COR-L47 (cell line): ENCODE measurements around the gene ZMAT5.

Experiments used
- DNase-seq: peaks from one replicate; lab custom pipeline; 2025; lab: John Stamatoyannopoulos, UW

ZMAT5 gene

GRCh38 chr22:29729161-29729560, 37.6 kb downstream of the ZMAT5 start:
- no peak for DNase-seq

GRCh38 chr22:29727131-29727523, 39.7 kb downstream of the ZMAT5 start:
- DNase-seq = no peak

- DNase-seq = no peak
Measured at GRCh38 chr22:29726512-29727130, 40.2 kb downstream of the ZMAT5 start.

DNA sequence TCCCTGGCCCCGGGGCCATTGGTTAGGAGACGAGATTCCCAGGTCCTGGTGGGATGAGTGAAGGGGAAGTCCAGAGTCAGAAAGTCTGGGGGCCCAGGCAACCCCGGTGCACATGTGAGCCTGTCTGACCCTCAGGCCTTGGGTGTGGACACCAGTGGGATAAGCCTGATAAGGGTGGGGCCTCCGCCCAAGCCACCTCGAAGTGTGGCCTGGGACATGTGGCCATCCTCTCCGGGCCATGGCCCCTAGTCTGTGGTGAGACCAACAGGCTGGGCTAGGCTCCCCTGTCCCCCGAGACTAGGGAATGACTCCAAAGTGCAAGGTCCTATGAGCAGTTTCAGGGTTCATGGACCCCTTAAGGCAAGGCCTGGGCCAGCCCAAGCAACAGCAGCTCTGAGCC, 40.7 kb downstream of the ZMAT5 start:
- no peak for DNase-seq

DNA sequence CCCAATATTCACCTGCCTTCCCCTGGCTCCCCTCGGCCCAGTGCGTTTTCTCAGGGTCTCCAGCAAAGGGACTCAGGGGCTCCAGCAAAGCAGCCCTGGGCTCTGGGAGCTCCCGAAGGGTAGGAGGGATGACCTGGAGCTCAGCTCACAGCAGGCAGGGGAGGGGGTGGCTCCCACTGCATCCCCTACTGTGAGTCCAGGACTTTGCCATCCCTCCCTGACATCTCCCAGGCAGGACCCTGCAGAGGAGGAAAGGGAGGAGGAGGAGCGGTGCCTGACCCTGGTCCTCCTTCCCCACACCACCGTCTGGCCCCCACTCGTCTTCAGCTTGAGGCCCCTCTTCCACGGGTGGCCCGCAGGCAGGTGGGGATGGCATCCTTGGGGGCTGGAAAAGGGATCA, 42.0 kb downstream of the ZMAT5 start:
- no peak for DNase-seq

DNA sequence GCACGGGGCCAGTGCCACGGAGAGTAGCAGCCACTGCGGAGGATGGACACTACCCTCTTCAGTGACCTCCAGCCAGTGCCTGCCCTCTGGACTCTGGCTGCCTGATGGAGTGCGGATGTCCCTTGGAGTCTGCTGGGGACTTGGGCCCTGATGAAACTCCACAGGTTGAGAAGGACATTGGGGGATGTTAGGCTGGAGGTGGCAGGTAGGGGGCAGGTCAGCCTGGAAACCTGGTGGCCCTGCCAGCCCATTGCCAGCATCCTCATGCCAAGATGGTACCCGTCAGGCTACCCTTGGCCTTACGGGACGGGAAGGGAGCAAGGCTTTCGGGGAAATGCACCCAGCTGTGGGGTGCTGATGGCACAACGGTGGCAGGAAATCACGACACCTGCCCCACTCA, 43.0 kb downstream of the ZMAT5 start:
- no peak for DNase-seq

- no peak for DNase-seq
Measured at GRCh38 chr22:29722587-29722986, 44.2 kb downstream of the ZMAT5 start.

DNA sequence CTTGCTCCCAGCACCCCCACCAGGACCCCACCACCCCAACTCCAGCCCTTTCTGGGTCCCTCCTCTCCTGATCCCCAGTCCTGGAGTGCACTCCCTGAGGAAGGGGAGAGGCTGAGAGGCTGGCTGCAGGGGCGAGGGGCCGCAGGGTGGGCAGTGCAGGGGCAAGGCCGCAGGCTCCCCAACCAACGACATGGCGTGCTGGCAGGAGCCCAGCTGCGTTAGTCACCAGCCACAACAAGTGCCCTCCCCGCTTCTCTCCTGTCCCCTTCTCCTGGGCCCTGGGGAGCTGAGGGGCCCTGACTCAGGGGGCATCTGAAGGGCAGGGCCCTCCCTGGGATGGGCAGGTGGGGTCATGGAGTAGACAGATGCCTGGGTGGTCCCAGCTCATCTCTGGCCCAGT, 44.7 kb downstream of the ZMAT5 start:
- no peak for DNase-seq

GRCh38 chr22:29720811-29721323, 45.9 kb downstream of the ZMAT5 start:
- no peak for DNase-seq

GRCh38 chr22:29719899-29720645, 46.7 kb downstream of the ZMAT5 start, which contains the start of gene CABP7:
Gene CABP7 (plus strand): TSS chr22:29720003. CDS start chr22:29720425, 422 bp downstream.
- no peak for DNase-seq

DNA sequence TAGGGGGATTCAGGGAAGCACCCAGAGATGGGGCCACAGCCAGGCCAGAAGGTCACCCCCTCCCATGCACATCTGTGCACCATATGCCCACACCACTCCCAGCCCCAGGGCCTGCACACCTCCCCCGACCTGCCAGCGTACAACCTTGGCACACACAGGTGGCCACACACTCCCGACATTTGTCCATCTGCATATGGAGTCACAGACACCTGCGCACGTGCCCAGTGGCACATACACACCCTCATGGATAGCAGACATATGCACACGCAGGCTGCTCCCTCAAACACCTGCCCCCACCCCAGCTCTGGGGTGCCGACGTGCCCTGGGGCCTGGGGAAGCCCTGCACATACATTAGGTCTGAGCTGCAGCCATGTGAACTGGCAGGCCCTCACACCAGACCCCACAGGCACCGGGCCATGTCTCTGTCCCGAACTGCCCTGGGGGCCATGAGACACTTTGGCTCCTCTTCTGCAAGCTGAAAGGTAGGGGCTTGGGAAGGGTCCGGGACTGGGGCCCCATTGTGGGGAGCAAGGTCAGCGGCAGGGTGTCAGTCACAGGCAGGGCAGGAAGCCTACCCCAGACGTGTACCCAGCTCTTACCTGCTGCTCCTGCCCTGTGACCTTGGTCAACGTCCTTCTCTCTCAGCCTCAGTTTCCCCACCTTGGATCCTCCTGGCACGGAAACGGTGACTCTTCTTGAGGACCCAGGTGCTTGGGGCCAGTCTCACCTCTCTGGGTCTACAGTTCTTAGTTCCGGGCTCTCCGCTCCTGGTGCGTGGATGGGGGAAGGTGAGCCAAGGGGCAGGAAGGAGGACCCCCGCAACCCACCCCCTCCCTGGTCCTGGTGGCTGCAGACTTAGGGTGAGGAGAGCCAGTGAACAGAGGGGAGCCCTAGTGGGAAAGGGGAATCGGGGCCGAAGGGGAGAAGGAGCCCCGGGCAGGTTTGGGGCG, 47.6 kb downstream of the ZMAT5 start:
- DNase-seq = no peak

DNA sequence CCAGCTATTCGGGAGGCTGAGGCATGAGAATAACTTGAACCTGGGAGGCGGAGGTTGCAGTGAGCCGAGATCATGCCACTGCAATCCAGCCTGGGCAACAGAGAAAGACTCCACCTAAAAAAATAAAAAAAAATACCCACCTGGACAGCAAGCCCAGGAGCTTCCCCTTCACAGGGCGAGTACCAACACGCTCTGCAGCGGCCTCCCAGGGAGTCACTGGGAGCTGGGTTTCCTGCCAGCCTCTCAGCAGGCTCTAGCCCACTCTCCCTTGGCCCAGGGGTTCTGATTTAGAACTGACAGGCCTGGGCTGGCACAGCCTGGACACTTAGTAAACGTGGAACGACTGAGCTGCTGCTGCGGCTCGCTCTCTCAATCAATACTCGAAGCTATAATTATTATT, 49.0 kb downstream of the ZMAT5 start:
- peak; percentile 90 for DNase-seq

GRCh38 chr22:29716814-29717545, 49.8 kb downstream of the ZMAT5 start:
- DNase-seq = no peak

- DNase-seq = no peak
Measured at GRCh38 chr22:29715705-29716104, 51.1 kb downstream of the ZMAT5 start.

DNA sequence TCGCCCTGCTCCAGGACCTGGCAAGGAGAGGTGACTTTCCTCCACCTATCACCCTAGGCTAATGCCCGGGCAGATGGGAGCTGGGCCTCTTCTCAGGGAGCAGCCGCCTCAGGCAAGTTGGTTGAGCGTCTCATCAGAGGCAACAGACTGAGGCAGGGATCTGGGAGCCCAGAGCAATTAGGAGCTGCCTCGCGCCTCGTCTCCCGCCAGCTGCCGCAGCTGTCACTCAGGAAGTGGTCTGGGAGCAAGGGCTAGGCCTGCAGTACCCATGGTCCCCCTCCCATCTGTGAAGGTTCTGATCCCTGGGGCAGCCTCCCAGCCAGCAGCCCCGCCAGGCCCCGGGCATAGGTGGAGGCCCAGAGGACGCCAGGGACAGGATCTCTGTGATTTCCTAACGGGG, 51.6 kb downstream of the ZMAT5 start:
- DNase-seq = peak; percentile 56

GRCh38 chr22:29713156-29713727, 53.6 kb downstream of the ZMAT5 start:
- peak; percentile 36 for DNase-seq

DNA sequence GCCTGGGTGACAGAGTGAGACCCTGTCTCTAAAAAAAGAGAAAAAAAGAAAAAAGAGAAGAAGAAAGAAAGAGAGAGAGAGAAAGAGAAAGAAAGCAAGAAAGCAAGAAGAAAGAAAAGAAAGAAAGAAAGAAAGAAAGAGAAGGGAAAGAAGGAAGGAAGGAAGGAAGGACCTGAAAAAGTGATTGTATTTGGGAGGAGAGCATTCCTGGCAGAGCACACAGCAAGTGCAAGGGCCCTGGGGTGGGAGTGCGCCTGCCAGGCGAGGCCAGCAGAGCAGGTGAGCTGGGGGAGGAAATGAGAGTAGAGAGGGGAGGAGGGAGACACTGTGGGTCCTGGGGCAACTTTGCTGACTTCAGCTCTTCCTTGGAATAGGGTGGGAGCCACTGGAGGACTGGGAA, 54.7 kb downstream of the ZMAT5 start:
- no peak for DNase-seq

DNA sequence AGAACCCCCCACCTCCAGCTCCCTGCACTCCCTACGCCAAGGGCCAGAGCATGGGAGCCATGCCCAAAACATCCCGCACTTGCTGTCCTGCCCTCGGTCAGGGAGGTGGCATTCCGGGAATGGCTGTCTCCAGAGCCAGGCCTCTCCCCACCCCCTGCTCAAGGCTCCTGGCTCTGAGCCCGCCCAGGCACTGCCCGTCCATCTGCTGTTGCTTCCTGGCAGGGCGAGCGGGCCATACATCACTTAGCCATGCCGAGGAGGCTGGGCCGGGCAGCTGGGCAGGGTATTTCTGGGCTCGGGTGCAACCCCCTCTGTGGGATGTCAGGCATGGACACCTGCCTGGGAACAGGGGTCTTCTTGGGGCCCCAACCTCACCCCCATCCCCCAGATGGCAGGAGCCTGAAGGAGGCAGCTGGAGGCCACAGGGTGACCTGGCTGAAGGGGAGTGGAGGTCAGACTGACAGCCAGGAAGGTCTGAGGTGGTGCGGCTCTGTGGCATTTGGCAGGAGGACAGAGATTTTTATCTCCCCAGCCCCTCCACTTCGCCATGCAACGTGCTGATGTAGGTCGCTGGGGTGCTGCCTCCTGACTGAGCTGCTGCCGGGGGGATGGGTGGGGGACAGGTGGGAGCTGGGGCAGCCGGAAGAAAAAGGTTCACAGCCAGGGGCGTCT, 55.7 kb downstream of the ZMAT5 start:
- peak; percentile 63 for DNase-seq

DNA sequence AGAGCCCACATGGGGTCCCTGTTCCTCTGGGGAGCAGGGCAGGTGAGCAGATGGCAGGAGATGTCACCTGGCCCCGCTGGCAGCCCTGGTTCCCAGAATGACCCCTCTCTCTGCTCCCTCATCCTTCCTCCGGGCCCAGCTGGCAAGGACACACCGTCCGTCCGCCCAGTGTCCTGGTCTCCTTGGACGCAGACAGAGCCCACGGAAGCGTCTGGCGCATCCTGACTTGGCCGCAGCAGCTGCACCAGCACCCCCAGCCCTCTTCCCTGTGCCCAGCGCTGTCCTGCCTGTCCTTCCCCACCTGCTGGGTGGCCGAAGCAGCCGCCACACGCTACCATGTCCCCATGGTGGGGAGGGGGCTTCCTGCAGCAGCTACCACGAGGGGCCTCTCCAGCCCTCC, 56.6 kb downstream of the ZMAT5 start:
- no peak for DNase-seq

- no peak for DNase-seq
Measured at GRCh38 chr22:29707471-29707870, 59.3 kb downstream of the ZMAT5 start.

GRCh38 chr22:29707010-29707409, 59.8 kb downstream of the ZMAT5 start:
- peak; percentile 82 for DNase-seq
